PFSK-1 (cell line): ENCODE measurements around the gene LDB2.

Experiments
- POLR2AphosphoS5 ChIP-seq: IDR thresholded peaks from 2 replicates; pipeline ENCODE4 v1.6.1; 2012; ENCODE audit warnings: low read depth, mild to moderate bottlenecking, control low read depth, low read length, moderate library complexity
- REST ChIP-seq, 2 experiments: IDR thresholded peaks; 2 replicates each; pipeline versions ENCODE4 v1.6.1 to v1.8.0; 2011 to 2012; ENCODE audit warnings: low read depth in 2 of 2, low read length in 2 of 2, control low read depth in 1 of 2, inconsistent platforms in 1 of 2, mild to moderate bottlenecking in 1 of 2, moderate library complexity in 1 of 2; ENCODE audit not compliant: insufficient read depth in 1 of 2

GRCh38 chr4:16505726-16506125, 392.7 kb downstream of the LDB2 start:
- no peak for TF ChIP-seq REST (IDR thresholded peaks at IDR 0.05; ENCODE audit: insufficient read depth in 1 of 2, low read depth in 2 of 2, low read length in 2 of 2)
- TF ChIP-seq POLR2AphosphoS5: no peak
